T47D (cell line): Measurements from ENCODE around the gene DMD.
A peak's percentile ranks its signal among the peaks of the same experiment; 100 is the strongest.
"Not testable (repeated sequence)": the region's sequence is repeated elsewhere in the genome, so short reads cannot be mapped to it uniquely, and the experiment has no call there.

Experiments
- DNase-seq, 2 experiments: peaks; one replicate each; pipeline versions ENCODE4 v3.0.0 to v3.0.0-alpha.2; 2011 to 2012; ENCODE audit warnings: low read depth in 1 of 2, low spot score in 1 of 2
- JUND ChIP-seq: IDR thresholded peaks from 2 replicates; pipeline ENCODE4 v1.6.1; 2012; ENCODE audit warnings: low read depth
- in situ Hi-C: cut with HindIII; loops from 2 replicates; pipeline ENCODE4 v1.10.0; 2016; ENCODE audit warnings: low sequenced_read_pairs, low pct_unique_long_range_greater_than_20kb

DMD gene

GRCh38 chrX:32276153-32276552 lies 935.2 kb downstream of the DMD start:
- no peak for DNase-seq
- in situ Hi-C loops: no loop called here
- no peak for TF ChIP-seq JUND

DNA sequence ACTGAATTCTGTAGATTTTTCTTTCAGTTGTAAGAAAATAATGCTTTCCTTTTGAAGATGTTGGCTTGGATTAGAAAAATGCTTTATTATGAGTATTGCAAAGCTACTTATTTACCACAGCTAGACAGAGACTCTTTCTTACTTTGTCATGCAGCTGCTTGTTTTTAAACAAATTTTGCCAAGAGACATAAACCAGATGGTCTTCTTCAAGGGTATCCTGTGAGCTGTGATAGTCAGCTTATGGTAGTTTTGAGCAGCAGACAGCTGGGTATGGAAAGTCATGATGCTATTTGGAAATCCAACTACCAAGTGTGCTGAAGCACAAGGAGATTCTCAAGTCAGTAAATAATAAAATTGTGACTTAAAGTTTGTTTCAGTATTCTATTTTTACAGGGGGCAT lies 941.5 kb downstream of the DMD start:
- DNase-seq: no peak
- no peak for TF ChIP-seq JUND
- in situ Hi-C loops: no loop called here

DNA sequence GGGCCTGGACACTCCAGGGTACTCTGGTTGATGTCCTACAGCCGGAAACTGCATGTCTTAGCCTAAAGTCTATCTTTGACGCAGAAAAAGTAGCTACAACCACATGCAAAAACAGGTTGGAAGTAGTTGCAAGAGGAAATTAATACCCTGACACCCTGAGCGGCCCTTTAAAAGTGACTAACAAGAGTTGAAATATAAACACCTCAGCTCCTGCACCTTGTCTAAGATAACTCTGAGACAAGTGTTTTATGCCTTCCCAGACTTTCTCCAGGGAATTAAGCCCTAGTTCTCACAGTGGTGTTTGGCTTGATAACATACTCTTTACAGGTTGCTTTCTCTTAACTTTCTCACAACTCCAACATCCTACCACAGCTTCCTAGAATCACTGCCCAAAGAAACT lies 943.1 kb downstream of the DMD start:
- DNase-seq: no peak
- in situ Hi-C loops: no loop called here
- no peak for TF ChIP-seq JUND

DNA sequence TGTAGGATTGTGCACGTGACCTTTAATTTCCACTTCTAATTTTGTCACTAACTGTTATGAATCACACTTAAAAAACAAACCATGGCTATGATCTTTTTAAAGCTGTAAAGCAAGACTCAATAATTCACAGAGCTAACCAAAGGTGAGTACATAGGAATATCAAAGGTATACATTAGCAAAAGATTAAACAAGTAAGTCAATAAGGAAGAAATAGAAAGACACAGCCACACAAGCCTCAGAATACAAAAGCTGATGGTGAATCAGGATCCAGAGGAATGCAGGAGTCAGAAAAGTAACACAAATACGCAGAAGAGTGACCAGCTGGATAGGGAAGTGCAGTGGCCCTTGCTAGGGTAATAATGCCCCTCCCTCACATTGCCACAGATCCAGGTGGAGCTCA lies 943.6 kb downstream of the DMD start:
- in situ Hi-C loops: no loop called here
- TF ChIP-seq JUND: no peak
- no peak for DNase-seq

GRCh38 chrX:32246675-32247074 lies 964.7 kb downstream of the DMD start:
- in situ Hi-C loops: not testable (repeated sequence)

DNA sequence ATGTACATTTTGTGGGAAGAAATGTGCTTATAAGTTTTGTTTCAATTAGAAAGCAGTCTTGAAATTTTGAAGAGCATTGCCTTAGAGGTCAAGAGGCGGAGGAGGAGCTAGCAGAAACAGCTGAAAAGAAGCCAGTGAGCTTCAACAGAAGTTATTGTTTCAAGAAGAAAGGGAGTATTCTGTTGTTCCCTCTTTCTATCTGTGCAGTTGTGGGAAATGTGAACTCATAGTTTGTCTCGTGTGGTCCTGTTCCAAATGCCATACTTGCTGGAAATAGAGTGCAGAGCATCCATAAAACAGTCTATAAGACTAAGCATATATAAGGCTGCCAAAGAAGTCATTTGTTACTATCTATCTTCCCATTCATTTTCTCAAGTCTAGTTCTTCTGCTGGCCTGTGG lies 1015.7 kb downstream of the DMD start:
- no peak for TF ChIP-seq JUND
- in situ Hi-C loops: no loop called here
- no peak for DNase-seq

More at GRCh38 chrX:32246675-32247074, 964.7 kb downstream of the DMD start:
- peak in 1 of 2 experiments; percentile 62 for DNase-seq

DNA sequence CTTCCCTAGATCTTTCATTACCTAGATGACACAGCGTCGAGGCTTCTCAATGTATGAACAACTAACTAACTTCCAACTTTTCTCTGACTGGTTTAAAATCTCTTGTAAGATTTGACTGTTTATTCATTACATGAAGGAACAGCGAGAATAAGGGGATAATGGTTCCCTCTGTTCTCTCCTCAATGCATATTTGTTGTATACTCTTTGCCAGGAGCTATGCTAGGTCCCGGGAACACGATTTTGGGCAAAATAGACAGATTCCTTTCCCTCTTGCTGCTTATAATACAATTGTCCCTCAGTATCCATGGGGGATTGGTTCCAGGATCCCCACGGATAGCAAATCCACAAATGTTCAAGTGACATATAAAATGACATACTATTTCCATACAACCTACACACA lies 1020.0 kb downstream of the DMD start:
- no peak for TF ChIP-seq JUND
- DNase-seq: no peak
- in situ Hi-C loops: no loop called here

- in situ Hi-C loops: no loop called here
- TF ChIP-seq JUND: no peak
- DNase-seq: peak in 1 of 2 experiments; percentile 47
Measured at GRCh38 chrX:32185160-32185559, 1026.2 kb downstream of the DMD start.

DNA sequence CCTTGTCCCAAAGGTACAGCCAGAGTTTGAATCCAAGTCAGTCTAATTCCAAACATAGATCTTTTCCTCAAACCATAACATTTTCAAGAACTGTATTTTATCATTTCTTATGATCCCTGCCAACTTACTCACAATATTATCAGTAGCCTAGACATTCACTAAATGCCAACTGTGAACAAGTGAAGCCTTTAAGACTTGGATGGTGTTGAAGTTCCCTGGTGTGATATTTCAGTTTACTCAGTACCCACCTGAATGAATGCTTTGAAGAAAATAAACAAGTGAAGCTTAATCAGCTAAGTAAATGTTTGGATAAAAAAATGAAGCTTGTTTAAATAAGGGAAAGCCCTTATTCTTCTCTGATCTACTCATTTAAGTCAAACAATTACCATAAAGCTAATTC lies 1028.3 kb downstream of the DMD start:
- DNase-seq: peak in 1 of 2 experiments; percentile 2
- in situ Hi-C loops: no loop called here
- TF ChIP-seq JUND: no peak

DNA sequence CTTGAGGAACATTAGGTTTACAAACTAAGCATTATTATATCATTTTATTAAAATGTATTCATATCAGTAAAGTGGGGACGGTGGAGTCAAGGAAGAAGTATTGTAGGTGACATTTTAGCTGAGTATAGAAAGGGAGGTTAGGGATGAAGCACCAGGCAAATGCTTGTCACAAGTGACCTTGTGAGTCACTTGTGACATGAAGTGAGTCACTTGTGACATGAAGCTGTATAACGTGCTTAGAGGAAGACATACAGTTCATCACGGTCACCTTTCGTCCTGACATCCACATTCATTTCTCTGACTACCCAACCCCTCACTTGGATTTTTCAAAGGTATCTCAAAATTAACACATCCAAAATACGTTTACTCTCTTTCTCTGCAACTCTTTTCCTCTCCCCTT lies 1034.8 kb downstream of the DMD start:
- in situ Hi-C loops: no loop called here
- no peak for DNase-seq

DNA sequence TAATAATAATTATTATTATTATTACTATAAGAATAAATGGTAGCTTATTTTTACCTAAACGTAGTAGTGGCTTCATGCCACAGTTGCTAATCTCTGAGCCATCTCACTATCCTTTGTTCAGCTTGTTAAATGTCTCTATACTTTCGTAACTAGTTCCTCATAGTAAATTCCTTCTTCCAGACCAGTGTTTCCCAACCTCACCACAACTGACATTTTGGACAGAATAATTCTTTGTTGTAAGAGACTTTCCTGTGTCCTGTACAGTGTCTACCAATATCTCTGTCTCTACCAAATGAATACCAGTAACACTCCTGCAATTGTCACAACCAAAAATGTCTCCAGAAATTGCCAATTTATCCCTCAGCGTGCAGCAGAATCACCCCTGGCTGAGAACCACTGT lies 1040.9 kb downstream of the DMD start:
- in situ Hi-C loops: no loop called here
- no peak for DNase-seq
- no peak for TF ChIP-seq JUND

More for the DNA sequence above, 1034.8 kb downstream of the DMD start:
- no peak for TF ChIP-seq JUND

GRCh38 chrX:32155044-32155638 lies 1056.2 kb downstream of the DMD start:
- in situ Hi-C loops: no loop called here
- no peak for DNase-seq
- no peak for TF ChIP-seq JUND

DNA sequence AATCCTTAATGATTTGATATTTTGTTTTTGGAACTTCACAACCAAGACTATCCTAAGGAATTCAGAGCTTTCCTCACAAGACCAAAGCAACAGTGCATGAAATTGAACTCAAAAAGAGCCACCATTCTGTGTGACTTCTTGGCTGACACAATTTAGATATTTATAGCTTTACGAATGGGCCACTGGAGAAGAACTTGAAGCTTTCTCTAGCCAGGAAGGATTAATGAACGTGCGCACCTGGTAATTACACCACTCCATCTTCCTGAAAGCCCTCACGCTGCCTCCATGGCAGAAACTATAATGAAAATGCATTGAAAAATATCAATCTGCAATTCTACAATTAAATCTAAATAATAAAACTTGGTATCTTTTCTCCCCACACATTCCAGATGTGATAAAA lies 1057.8 kb downstream of the DMD start:
- TF ChIP-seq JUND: no peak
- in situ Hi-C loops: no loop called here
- DNase-seq: no peak

- TF ChIP-seq JUND: no peak
- no peak for DNase-seq
- in situ Hi-C loops: no loop called here
Measured at GRCh38 chrX:32150141-32150540, 1061.2 kb downstream of the DMD start.
